GM19438 (cell line): ENCODE results near the gene MED9.
"Not testable (repeated sequence)": the region's sequence is repeated elsewhere in the genome, so short reads cannot be mapped to it uniquely, and the experiment has no call there.

Experiments
- ATAC-seq: cut with Tn5 transposase; IDR thresholded peaks from one replicate; pipeline ENCODE4 v1.9.1; 2021; ENCODE audit warnings: low read depth; ENCODE audit not compliant: unreplicated experiment

The MED9 gene

DNA sequence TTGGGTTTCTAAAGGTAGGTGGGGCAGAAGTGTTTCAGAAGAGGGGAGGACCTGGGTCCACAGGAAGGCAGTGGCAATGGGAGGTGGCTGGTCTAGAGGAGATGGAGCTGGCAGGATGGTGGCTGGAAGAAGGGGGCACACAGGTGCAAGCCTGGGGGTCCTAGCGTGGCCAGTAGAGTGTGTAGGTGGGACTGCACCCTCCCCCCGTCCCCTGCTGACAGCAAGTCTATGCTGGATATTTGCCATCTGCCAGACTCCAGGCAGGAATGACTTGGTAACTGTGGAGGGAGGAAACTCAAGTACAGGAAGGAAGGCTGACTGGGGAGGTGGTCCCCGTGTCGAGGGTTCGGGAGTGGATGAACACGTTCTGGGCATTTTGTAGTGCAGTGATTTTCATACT, 8.6 kb downstream of the MED9 start:
- ATAC-seq = no peak

DNA sequence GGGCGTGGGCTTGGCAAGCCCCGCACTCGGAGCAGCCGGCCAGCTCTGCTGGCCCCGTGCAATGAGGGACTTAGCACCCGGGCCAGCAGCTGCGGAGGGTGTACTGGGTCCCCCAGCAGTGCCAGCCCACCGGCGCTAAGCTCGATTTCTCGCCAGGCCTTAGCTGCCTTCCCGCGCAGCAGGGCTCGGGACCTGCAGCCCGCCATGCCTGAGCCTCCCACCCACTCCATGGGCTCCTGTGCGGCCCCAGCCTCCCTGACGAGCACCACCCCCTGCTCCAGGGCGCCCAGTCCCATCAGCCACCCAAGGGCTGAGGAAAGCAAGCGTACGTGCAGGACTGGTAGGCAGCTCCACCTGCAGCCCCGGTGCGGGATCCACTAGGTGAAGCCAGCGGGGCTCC, 9.6 kb downstream of the MED9 start:
- not testable (repeated sequence) for ATAC-seq

DNA sequence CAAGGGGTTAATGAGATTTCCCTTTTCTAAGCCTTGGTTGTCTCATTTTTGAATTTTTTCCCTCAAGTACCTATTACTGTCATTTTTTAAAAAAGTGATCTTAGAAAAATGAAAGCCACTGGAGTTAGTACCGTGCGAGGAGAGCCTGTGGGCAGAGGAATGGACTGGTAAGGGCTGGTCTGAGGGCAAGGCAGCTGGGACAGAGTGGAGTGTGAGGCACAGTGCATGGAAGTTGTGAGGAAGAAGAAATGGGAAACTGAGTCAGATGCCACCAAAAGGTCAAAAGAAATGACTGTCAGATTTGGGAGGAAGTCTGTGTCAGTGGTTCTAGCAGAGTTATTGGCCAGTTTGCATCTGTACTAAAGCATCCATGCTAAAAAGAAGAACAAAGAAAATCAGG, 11.2 kb downstream of the MED9 start:
- no peak for ATAC-seq

DNA sequence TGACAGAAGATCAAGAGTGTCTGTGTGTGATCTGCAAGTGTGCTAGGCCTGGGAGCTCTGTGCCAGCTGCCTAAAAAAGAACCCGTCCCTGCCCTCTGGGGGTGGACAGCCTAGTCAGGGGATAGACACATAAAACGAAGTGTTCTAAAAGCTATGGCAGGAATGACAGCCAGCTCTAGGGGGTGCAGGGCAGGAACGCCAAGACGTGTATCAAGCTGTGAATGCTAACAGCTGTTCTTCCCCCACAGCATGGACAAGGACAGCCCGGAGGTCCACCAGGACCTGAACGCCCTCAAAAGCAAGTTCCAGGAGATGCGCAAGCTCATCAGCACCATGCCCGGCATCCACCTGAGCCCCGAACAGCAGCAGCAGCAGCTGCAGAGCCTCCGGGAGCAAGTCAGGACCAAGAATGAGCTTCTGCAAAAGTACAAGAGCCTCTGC, 14.3 kb downstream of the MED9 start:
- no peak for ATAC-seq

DNA sequence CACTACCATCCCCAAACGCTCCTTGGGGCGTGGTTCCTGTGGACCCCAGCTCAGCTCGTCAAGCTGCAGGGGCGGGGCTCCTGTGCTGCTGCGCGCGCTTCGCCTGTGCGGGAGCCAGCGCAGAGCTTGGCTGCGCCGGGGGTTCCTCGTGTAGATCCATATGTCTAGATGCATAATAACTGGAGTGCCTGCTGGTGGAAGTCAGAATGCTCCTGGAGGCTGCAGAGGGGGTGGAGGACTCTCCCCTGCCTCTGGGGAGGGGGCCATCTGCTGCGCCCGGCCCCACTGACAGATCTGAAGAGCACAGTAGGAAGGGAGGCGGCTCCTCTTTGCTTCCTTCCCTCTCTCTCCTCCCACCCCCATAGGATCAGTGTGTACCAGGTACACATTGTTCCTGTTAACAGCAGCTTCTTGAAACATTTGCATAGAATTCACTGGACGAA, 14.8 kb downstream of the MED9 start:
- ATAC-seq = no peak

DNA sequence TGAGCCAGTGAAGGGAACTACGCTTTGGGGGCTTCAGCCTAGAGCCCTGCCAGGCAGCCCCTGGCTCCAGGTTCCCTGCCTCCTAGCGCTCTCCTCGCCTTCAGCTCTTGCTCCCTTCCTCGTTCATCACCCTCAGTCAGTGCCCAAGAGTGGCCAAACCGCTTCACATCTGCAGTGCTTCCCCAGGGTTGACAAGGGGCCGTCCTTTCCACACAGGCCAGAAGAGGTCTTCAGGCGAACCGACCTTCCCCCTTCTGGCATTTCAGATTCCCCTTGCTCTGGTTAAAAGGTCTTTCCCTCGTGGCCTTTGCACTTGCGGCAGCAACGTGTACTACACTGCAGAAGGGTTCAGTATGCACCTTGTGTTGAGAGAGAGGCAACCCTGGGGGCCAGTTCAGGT, 15.3 kb downstream of the MED9 start:
- no peak for ATAC-seq

DNA sequence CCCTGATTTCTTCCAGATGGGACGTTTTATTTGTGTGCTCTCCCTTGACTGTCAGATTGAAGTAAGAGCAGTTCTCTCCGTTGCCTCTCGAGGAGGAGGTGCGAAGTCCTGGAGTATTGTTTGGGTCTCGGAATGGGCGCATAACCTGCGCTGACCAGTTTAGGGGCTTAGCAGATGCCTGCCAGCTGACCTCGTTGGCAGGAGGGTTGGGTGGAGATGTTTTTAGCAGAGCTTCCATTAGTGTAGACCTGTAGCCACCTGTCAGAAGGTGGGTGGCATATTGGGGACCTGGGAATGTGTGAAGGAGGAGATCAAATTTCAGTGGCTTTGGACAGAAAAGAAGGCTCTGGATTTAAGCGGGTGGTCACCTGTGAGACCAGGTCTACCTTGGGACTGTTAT, 15.8 kb downstream of the MED9 start:
- ATAC-seq = no peak

DNA sequence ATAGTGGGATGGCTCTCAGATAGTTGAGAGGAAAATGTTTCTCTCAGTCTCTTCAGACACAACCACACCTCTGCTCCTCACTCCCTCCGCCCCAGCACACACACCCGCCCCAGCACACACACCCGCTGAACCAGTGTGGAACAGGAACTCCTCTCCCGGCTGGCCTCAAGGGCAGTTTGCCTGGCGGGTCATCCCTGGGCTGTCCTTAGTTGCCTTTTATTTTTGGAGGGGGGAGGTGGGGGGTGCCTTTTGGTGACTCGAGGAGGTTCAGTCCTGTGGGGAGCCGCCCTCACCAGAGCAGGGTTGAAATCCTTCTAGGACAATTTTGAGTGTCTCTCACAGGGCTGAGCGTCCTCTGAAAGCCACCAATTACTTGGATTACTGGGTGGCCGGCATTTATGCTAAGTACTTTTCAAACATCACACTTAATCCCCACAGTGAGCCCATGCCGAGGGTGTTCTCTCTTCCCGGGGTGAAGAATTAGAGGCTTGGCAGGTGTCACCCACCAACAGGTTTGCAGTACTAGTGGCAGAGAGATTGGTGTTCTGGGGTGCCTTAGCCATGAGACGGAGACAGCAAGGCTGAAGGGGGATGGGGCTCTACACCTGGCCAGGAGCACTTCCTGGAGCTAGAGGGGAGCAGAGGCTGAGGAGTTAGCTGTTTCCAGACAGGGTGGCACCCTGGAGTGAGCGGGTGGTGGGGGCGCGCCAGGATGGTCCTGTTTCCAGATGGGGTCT, 16.6 kb downstream of the MED9 start:
- ATAC-seq = no peak

DNA sequence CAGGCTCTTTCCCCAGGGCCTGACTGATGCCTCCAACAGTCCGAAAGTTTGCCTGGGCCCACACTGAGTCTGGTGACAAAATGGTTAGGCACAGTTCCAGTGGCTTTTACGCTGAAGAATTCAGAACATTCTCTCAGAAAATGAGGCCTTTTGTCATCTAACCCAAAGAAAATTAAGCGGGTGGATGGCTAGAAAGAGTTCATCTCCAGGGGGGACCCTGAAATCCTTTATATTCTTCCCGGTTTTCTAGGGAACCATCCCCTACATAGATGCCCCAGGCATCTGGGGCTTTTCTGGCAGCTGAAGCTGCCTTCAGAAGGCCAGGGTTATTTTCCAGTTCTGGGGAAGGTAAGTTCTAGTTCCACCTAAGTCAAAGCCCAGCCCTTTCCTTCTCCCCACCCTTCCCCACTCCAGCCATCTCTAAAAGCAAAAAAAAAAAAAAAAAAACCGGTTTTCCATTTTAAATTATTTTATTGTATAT, 17.2 kb downstream of the MED9 start:
- ATAC-seq = no peak

DNA sequence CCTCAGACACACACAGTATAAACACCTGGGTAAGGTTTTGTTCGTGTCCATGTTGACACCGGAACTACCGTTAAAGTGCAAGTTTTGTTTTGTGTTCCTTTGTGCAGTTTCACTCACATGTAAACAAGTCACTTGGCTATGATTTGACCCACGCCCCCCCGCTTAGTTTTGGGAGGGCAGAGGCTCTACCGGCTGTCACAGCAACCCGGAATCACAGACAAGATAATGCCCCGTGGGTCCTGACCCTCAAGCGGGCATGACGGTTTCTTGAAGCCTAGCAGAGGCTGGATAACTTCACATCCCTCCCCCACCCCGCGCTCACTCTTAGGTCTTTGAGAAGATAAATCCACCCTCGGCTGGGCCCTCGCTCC, 17.7 kb downstream of the MED9 start:
- no peak for ATAC-seq

DNA sequence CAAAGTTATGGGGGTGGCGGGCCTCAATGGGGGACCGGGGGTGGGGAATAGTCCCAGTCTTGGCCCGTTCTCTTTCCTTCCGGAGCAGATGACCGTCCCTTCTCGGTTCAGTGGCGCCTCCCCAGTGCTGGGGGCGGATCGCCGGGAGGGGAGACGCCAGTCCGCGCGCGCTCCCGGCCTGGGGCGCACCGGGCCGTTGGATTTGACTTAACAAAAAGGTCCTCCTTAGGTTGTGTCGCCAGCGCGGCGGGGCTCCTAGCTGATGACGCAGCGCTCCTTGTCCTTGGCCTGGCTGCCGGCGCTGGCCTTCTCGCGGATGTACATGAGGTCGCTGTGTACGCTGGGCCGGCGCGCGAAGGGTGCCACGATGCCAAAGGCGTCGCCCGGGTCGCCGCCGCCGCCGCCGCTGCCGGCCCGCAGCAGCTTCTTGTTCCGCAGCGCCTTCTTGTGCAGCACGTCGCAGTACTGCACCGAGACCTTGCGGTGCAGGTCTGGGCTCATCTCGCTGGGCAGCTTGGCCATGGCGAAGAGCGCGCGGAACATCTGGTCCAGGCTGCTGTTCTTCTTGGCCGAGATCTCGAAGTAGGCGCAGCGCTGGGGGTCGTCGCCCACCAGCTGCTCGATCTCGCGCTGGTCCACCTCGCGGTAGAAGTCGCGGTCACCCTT, 18.2 kb downstream of the MED9 start:
- no peak for ATAC-seq

DNA sequence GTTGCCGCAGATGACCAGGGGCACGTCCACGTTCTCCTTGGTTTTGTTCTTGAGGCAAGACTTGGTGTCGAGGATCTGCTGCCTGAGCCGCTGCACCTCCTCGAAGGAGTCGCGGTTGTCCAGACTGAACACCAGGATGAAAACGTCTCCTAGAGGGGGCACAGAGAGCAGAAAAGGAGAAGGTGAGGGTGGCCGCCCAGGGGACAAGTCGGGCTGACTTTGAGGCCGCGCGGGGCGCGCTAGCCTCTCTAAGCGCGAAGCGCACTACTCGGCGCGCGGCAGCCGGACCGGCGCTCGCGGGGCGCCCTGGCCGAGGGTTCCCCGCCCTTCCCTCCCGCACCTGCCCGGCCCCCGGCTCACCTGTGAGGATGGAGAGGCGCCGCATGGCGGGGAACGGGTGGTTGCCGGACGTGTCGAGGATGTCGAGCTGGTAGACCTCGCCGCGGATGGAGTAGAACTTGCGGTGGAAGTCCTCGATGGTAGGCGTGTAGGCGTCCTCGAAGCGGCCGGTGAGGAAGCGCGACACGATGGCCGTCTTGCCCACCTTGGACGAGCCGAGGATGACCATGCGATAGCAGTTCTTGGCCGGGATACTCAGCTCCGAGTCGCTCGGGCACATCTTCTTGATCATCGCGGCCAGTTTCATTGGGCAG, 18.9 kb downstream of the MED9 start:
- no peak for ATAC-seq

DNA sequence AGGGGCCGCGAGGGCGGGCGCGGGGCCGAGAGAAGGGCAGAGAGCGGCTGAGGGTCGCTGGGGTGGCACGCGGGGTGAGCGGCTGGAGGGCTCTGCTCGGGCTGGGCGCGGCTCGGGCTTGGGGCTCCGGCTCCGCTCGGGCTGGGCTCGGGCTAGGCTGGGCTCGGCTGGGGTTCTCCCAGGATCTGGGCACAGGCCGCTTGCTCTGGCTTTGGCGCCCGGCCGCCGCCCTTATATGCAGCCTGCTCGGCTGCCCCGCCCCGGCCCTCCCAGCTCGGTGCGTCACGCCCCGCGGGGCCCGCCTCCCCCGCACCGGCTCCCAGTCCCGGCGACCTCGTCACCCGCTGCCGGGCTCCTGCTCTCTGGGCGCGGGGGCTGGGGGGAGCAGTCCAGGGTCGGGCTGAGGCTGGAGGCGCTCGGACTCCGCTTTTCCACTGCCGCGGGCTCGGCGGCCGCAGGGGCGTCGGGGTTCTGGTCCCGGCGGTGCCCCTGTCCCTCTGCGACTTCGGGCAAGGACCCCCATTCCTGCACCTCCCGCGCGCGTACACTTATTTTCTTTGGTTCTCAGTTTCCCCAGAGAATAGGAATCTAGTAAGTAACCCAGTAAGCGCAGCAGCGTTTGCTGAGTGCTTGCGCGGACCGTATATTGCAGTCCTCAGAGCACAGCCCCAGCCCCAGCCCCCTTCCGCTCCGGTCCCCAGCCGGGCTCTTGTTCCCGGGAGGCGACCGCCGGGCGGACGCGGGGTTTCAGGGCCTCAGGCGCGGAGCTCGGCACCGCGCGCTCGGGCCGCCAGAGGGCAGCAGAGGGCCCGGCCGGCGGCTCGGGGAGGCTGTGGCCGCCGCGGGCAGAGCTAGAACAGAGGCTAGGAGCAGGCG, 19.6 kb downstream of the MED9 start, which contains the start of gene RASD1:
Gene RASD1 (minus strand): TSS at position 207 of the 876 bp plus-strand sequence. CDS start 214 bp downstream, outside the sequence.
- ATAC-seq = peak; percentile 74

DNA sequence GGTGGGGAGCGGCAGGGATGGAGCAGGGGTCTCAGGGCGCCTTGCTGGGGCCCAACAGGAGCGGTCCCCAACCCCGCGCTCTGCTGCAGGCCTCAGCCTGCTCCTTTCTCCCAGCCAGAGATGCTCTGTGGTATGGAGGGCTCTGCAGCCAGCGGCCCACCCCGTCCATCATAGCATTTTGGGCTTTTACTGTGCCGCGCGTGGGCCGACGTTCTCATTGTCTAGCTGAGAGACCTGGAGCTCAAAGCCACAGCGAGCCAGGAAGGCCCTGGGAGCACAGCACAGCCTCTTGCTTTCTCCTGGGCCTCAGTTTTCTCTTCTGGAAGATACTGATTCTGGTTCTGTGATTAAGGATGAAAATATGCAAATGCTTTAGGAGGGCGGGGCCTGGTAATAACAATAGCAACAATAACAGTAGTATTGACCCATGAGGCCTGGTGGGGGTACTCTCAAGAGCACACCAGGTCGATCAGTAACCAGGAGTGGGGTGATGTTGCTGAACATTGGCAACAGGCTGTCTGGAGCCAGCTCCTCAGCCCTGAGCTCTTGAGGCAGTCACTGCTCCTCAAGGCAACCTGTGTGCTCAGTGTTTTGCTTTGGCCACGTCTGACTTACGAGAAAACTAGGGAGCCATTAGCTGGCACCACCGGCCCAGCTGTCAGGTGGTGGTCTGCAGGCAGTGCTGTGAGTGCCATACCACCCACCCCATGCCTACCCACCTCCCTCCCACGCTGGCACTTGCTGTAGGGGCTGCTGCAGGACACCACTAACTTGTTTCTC, 20.5 kb downstream of the MED9 start:
- no peak for ATAC-seq

DNA sequence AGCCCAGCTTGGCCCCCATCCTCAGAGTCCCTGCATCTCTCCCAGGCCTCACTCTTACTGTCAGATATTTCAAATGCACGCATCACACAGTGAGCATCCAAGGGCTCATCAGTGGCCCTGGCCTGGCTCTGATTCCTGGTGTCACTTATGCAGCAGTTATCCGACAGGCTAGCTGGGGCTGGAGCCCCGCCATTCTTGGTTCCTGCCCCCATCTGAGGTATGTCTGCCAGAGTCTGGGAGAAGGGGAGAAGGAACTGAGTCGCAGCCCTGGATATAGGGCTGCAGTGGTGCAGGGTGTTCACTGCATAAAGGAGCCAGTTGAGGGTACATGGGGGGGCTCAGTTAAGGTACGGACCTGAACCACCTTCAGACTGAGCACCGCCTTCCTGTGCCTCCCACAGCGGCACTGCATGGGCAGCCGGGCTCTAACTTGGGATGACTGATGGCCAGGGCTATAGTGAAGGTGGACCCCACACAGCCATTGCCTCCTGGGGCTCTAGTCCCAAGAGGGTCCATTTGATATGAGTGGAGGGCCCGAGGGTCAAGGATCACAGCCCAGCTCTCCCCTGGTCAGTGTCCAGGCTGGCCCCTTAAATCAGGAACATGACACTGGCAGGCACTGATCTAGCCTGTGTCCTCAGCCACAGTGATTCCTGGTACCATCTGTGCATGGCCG, 21.2 kb downstream of the MED9 start:
- no peak for ATAC-seq

DNA sequence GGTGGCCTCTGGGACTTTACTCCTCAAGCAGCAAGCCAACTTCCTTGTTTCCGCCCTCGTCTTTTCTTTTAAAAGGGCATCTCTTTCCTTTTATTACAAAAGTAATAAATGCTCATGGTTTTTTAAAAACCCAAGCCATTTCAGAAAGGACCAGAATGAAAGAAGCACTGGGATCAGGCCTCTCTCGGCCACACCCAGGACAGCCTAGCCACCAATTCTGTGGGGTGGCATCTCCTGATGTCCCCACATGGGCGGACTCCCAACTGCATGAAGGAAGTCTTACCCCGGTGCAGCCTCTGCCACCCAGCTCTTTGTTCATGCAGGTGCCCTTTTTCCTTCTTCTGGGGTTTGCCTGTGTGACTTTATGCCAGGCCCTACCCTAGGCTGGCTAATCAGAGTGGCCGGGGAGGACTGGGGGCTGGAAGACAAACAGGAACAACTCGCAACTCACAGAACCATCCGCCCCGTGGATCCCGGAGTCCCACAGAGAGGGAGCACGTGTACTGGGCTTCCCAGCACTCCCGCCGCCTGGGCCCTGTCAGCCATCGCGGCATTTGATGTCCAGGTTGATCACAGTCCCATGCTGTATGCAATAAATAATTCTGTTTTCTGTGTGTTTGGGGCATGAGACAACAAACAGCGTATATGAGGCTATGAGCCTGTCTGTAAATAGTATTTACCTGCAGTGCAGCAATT, 22.0 kb downstream of the MED9 start:
- ATAC-seq = no peak

DNA sequence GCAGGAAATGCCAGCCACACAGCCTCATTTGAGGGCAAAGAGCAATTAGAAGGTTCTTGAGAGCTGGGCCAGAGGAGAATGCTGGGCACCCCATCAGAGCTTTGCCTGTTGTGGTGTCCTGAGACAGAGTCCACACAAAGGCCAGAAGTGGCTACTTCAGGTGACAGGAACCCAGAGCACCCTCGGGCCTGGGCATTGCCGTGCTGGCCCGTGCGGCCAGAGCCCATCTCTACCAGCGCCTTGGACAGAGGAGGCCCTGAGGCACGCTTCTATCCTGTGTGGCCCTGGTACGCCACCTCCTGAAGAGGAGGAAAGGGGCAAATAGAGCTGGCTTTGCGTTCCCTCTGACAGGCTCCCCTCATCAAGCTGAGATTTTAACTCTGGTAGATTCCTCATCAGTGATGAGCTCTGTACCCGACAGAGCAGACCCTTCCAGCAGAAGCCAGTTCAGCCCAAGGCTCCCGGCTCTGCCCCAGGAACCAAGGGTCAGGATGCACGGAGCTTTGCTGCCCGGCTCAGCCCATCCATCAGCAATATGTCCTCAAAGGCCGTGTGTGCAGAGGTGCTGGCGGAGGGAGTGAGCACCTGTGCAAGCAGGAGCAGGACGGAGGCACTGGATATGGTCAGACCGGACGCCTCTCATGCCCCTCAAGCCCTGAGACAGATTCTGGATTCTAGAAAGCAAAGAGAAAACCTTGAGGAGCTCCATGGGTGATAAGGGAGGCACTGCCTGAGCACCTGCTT, 22.8 kb downstream of the MED9 start:
- ATAC-seq = no peak

DNA sequence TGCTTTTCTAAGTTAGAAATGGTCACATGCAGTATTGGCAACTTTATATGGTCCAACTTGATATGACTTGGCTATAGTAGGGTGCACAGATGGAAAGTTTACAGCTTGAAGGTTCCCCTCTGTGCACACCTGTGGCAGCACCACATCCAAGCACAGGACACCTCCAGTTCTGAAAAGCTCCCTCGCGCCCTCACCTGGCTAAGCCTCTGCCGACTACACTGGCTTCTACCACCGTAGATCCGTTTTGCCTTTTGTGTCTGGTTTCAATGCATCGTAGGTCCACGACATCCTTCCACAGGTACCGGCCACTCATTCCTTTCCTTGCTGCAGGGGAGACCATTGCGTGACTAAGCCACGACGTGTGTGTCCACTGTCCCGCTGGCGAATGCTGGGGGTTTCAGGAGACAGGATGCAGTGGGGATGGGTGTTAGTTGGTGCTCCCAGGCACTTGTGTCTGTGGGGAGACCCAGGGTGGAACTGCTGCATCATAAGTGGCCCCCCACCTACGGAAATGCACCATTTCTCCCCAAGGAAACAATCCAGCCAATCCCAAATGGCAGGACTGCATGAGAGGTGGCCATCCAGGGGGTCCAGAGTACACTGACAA, 24.3 kb downstream of the MED9 start:
- ATAC-seq = no peak
